SK-N-SH treated with all-trans-retinoic acid at 6 μM for 48 hours (cell line): ENCODE measurements around the gene GPATCH2.

Experiments used
- ARNTL ChIP-seq: fragments of 450-650 bp; formaldehyde crosslinking; IDR thresholded peaks from 2 replicates; pipeline ENCODE4 v1.5.0; 2020; ENCODE audit warnings: low read depth, mild to moderate bottlenecking, moderate library complexity, borderline replicate concordance
- BACH2 ChIP-seq: fragments of 250-450 bp; sonication (Bioruptor Pico); IDR thresholded peaks from 2 replicates; pipeline ENCODE4 v1.9.0; 2021; ENCODE audit warnings: mild to moderate bottlenecking, borderline replicate concordance
- CSDC2 ChIP-seq: fragments of 250-450 bp; sonication (Bioruptor Pico); IDR thresholded peaks from 2 replicates; pipeline ENCODE4 v1.5.0; 2020; ENCODE audit warnings: mild to moderate bottlenecking, moderate library complexity
- ESRRG ChIP-seq: fragments of 250-450 bp; sonication (Bioruptor Pico); IDR thresholded peaks from 2 replicates; pipeline ENCODE4 v1.6.1; 2021; ENCODE audit warnings: mild to moderate bottlenecking
- GLIS3 ChIP-seq: fragments of 250-450 bp; sonication (Bioruptor Pico); IDR thresholded peaks from 2 replicates; pipeline ENCODE4 v1.5.0; 2020; ENCODE audit warnings: mild to moderate bottlenecking, moderate library complexity
- OSR1 ChIP-seq: fragments of 250-450 bp; sonication (Bioruptor Pico); IDR thresholded peaks from 2 replicates; pipeline ENCODE4 v1.8.0; 2022; ENCODE audit warnings: moderate library complexity, mild to moderate bottlenecking, inconsistent platforms
- TOX ChIP-seq: fragments of 250-450 bp; sonication (Bioruptor Pico); IDR thresholded peaks from 2 replicates; pipeline ENCODE4 v1.8.0; 2021; ENCODE audit warnings: mild to moderate bottlenecking, moderate library complexity, borderline replicate concordance
- TF ChIP-seq, protein P1 (sequence below): fragments of 250-450 bp; sonication (Bioruptor Pico); IDR thresholded peaks from 2 replicates; pipeline ENCODE4 v1.5.1; 2020; ENCODE audit warnings: low read depth, mild to moderate bottlenecking, moderate library complexity

The GPATCH2 gene

GRCh38 chr1:217379336-217379735 is 251.6 kb downstream of the GPATCH2 start (continued):
- TF ChIP-seq, protein P1, sequence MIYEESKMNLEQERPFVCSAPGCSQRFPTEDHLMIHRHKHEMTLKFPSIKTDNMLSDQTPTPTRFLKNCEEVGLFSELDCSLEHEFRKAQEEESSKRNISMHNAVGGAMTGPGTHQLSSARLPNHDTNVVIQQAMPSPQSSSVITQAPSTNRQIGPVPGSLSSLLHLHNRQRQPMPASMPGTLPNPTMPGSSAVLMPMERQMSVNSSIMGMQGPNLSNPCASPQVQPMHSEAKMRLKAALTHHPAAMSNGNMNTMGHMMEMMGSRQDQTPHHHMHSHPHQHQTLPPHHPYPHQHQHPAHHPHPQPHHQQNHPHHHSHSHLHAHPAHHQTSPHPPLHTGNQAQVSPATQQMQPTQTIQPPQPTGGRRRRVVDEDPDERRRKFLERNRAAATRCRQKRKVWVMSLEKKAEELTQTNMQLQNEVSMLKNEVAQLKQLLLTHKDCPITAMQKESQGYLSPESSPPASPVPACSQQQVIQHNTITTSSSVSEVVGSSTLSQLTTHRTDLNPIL (CRISPR knock-in tag): no peak
- TF ChIP-seq TOX (CRISPR knock-in tag) (no peak), CSDC2 (CRISPR knock-in tag) (no peak), ESRRG (CRISPR knock-in tag) (no peak), GLIS3 (CRISPR knock-in tag) (no peak), ARNTL (CRISPR knock-in tag) (no peak), OSR1 (CRISPR knock-in tag) (no peak), BACH2 (CRISPR knock-in tag) (no peak)
